Activated CD8-positive, alpha-beta T cell treated with anti-CD3 and anti-CD28 coated beads, Interleukin-2, amount 10 ng/mL, durations not matched to agents 7 days and 5 days (primary cell): ENCODE results near the gene POLR2H. TPM values are rescaled to one million over a fixed set of nuclear protein-coding genes. Genes with fewer than 3 reads are reported as not detected.

Experiments used
- ATAC-seq: fragments of 150-1000 bp; cut with Tn5 transposase; one replicate; pipeline ENCODE4 v1.10.0; 2021; ENCODE audit warnings: moderate library complexity
- CTCF ChIA-PET: fragments of 350-600 bp; sonication (Branson Sonifier 250); formaldehyde crosslinking; loops from one replicate; lab custom pipeline; 2021; ENCODE audit warnings: antibody characterized with exemption; lab: Charles Lee
- POLR2A ChIA-PET: fragments of 350-600 bp; sonication (Branson Sonifier 250); formaldehyde crosslinking; loops from one replicate; lab custom pipeline; 2021; ENCODE audit warnings: antibody characterized with exemption; lab: Charles Lee
- DNase-seq: peaks from one replicate; pipeline ENCODE4 v3.0.0-alpha.2; 2020
- H3K27ac Mint-ChIP-seq: one replicate; pipeline ENCODE4 v1.8.0; 2021; ENCODE audit warnings: mild to moderate bottlenecking, mixed read lengths
- H3K27me3 Mint-ChIP-seq: one replicate; pipeline ENCODE4 v1.8.0; 2021; ENCODE audit warnings: low read depth, mixed read lengths
- H3K36me3 Mint-ChIP-seq: one replicate; pipeline ENCODE4 v1.8.0; 2021; ENCODE audit warnings: low read depth, mixed read lengths
- H3K4me1 Mint-ChIP-seq: one replicate; pipeline ENCODE4 v1.8.0; 2021; ENCODE audit warnings: low read depth, mixed read lengths
- H3K4me3 Mint-ChIP-seq: one replicate; pipeline ENCODE4 v1.8.0; 2021; ENCODE audit warnings: mild to moderate bottlenecking, mixed read lengths
- H3K9me3 Mint-ChIP-seq: one replicate; pipeline ENCODE4 v1.8.0; 2022; ENCODE audit warnings: mixed read lengths; ENCODE audit not compliant: insufficient read depth
- total RNA-seq, 2 experiments: library from RNA; stranded (reverse); gene quantifications; one replicate each; pipeline ENCODE4 v1.2.3, GENCODE V29; 2021

POLR2H gene
- total RNA-seq, 2 experiments from 2014 or later = 101 to 103 TPM

DNA sequence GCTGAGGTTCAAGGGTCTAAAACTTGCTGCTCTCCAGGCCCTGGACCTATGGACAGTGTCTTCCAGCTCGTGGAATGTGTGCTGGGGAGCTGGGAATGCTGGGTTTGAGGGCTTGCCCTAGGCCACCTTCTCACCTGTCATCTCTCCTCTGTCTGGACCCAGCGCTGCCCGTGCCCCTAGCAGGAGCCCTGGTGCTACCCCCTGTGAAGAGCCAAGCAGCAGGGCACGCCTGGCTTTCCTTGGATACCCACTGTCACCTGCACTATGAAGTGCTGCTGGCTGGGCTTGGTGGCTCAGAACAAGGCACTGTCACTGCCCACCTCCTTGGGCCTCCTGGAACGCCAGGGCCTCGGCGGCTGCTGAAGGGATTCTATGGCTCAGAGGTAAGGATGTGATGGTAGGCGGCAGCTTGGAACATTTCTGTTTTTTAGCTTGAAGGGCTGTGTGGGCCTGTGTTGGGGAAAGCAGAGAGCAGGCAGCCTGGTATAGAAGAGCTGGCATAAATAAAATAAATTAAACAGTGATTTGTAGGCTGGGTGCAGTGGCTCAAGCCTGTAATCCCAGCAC, 23.4 kb downstream of the POLR2H start:
- Mint-ChIP-seq H3K4me1 (peaks cover 3% of the 10 kb centered on the region), H3K9me3 (no peaks in the 10 kb centered on the region), H3K27me3 (peaks cover 27% of the 10 kb centered on the region), H3K36me3 (no peaks in the 10 kb centered on the region), H3K4me3 (no peak overlapping the region), H3K27ac (no peak overlapping the region)
- DNase-seq = no peak
- ATAC-seq = no peak
- ChIA-PET CTCF (interaction anchor here (0.8 to 1.2 kb wide), 2 partner anchors 13 kb away, joined by 3 to 6 read pairs; no protein-coding TSS in a partner anchor), POLR2A (interaction anchor here (0.8 kb wide), 1 partner anchor 13 kb away, joined by 3 read pairs; no protein-coding TSS in a partner anchor)

DNA sequence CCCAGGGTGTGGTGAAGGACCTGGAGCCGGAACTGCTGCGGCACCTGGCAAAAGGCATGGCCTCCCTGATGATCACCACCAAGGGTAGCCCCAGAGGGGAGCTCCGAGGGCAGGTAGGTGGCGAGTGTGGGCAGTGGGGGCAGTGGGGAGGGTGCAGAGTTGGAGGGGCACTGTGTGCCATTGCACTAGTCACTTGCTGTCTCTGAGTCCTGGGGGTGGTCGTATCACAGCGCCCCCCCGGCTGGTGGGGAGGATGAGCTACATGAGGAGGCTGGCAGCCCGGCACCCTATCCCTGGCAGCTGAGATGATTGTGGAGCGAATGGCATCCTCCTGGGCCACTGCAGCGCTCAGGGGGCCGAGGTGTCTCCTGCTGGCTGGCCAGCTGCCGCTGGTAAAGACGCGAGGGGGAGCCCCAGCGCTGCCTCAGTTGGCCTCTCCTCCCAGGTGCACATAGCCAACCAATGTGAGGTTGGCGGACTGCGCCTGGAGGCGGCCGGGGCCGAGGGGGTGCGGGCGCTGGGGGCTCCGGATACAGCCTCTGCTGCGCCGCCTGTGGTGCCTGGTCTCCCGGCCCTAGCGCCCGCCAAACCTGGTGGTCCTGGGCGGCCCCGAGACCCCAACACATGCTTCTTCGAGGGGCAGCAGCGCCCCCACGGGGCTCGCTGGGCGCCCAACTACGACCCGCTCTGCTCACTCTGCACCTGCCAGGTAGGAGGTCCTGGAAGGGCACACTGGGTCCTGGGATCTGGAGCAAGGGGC, 24.7 kb downstream of the POLR2H start:
- CTCF ChIA-PET = no interaction called here
- no peaks in the 10 kb centered on the region for H3K36me3 Mint-ChIP-seq
- H3K27me3 Mint-ChIP-seq = peaks cover 33% of the 10 kb centered on the region
- ATAC-seq = no peak
- H3K9me3 Mint-ChIP-seq = no peaks in the 10 kb centered on the region
- POLR2A ChIA-PET = no interaction called here
- no peak overlapping the region for H3K4me3 Mint-ChIP-seq
- H3K27ac Mint-ChIP-seq = no peak overlapping the region
- no peaks in the 10 kb centered on the region for H3K4me1 Mint-ChIP-seq
- DNase-seq = no peak

DNA sequence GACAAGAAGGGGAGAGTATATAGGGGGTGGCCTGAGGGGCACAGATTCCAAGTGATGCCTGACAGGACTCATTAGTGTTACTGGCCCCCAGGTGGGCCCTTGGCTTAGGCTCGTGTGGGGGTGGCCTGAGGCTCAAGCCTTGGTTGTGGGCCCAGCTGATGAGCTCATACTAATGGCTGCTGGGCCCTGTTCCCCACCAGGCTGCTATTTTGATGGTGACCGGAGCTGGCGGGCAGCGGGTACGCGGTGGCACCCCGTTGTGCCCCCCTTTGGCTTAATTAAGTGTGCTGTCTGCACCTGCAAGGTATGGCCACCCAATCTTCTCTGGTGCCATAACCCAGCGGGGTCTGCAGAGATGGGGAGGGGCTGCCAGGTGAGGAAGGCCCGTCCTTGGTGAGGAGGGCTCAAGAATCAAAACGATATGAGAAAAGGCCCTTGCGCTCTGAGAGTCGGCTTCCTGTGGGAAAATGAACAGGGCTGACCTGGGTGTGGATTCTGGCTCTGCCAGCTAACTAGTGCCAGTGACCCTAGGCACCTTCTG, 25.7 kb downstream of the POLR2H start:
- no peak overlapping the region for H3K27ac Mint-ChIP-seq

DNA sequence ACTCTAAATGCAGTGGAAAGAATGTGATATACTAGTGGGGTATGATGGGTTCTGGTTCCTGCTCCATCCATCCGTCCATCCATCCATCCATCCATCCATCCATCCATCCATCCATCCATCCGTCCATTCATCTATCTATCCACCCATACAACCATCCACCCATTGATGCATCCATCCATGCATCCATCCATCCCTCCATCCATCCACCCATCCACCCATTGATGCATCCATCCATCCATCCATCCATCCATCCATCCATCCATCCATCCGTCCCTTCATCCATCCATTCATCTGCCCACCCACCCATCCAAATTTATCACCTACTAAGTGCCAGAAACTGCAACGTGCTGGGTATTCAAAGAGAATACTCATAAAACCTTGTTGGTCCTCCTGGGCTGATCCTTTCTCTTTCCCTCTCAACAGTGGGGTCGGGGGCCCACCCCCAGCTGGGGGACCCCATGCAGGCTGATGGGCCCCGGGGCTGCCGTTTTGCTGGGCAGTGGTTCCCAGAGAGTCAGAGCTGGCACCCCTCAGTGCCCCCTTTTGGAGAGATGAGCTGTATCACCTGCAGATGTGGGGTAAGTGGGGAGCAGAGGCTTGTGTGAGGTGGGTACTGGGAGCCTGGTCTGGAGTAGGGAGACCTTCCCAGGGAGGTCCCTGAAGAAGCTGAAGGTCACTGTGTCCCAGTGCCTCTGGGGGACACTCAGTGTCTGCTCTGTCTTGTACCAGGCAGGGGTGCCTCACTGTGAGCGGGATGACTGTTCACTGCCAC, 26.8 kb downstream of the POLR2H start:
- Mint-ChIP-seq H3K4me3 (no peak overlapping the region), H3K9me3 (no peaks in the 10 kb centered on the region), H3K36me3 (no peaks in the 10 kb centered on the region), H3K27ac (no peak overlapping the region), H3K4me1 (no peaks in the 10 kb centered on the region), H3K27me3 (peaks cover 19% of the 10 kb centered on the region)
- ATAC-seq = peak; percentile 33
- ChIA-PET CTCF (no interaction called here), POLR2A (no interaction called here)
- DNase-seq = no peak

More for the DNA sequence above, 25.7 kb downstream of the POLR2H start:
- Mint-ChIP-seq H3K4me3 (no peak overlapping the region), H3K27me3 (peaks cover 25% of the 10 kb centered on the region), H3K9me3 (no peaks in the 10 kb centered on the region), H3K36me3 (no peaks in the 10 kb centered on the region), H3K4me1 (no peaks in the 10 kb centered on the region)
- no peak for ATAC-seq
- ChIA-PET CTCF (no interaction called here), POLR2A (no interaction called here)
- no peak for DNase-seq

DNA sequence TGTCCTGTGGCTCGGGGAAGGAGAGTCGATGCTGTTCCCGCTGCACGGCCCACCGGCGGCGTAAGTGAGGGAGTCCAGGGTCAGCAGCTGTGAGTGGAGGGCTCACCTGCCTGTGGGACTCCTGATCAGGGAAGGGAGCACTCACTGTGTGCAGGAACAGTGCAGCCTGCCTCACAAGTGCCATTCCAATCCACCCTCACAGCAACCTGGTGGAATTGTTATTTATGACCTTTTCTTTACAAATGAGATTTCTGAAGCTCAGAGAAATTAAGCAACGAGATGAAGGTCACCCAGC, 27.4 kb downstream of the POLR2H start:
- no peak overlapping the region for H3K4me3 Mint-ChIP-seq
- H3K9me3 Mint-ChIP-seq = no peaks in the 10 kb centered on the region
- ChIA-PET CTCF (no interaction called here), POLR2A (no interaction called here)
- DNase-seq (no peak), ATAC-seq (no peak)
- H3K27ac Mint-ChIP-seq = no peak overlapping the region
- no peaks in the 10 kb centered on the region for H3K36me3 Mint-ChIP-seq
- H3K4me1 Mint-ChIP-seq = no peaks in the 10 kb centered on the region
- H3K27me3 Mint-ChIP-seq = peaks cover 22% of the 10 kb centered on the region

DNA sequence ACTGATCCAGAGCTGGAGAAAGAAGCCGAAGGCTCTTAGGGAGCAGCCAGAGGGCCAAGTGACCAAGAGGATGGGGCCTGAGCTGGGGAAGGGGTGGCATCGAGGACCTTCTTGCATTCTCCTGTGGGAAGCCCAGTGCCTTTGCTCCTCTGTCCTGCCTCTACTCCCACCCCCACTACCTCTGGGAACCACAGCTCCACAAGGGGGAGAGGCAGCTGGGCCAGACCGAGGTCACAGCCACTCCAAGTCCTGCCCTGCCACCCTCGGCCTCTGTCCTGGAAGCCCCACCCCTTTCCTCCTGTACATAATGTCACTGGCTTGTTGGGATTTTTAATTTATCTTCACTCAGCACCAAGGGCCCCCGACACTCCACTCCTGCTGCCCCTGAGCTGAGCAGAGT, 27.9 kb downstream of the POLR2H start:
- no peaks in the 10 kb centered on the region for H3K36me3 Mint-ChIP-seq
- no peak for DNase-seq
- H3K27me3 Mint-ChIP-seq = peaks cover 22% of the 10 kb centered on the region
- no peaks in the 10 kb centered on the region for H3K4me1 Mint-ChIP-seq
- no peak for ATAC-seq
- no peak overlapping the region for H3K4me3 Mint-ChIP-seq
- no peaks in the 10 kb centered on the region for H3K9me3 Mint-ChIP-seq
- no peak overlapping the region for H3K27ac Mint-ChIP-seq
- CTCF ChIA-PET = no interaction called here
- POLR2A ChIA-PET = no interaction called here

DNA sequence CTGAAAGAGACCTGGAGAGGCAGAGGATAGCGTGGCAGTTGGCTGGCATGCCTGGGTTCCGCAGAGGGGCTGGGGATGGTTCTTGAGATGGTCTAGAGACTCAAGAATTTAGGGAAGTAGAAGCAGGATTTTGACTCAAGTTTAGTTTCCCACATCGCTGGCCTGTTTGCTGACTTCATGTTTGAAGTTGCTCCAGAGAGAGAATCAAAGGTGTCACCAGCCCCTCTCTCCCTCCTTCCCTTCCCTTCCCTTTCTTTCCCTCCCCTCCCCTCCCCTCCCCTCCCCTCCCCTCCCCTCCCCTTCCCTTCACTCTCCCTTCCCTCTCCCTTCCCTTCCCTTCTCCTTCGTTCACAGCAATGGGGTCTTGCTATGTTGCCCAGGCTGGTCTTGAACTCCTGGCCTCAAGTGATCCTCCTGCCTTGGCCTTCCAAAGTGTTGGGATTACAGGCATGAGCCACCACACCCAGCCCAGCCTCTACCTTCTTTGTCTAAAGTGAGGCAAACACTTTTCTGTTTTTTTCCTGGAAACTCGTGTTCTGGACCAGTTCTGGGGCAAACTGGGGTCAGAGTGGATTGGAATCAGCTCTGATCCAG, 28.5 kb downstream of the POLR2H start:
- H3K27ac Mint-ChIP-seq = no peak overlapping the region
- ChIA-PET CTCF (interaction anchor here (1.2 to 1.7 kb wide), 2 partner anchors 18 to 124 kb away, joined by 4 to 5 read pairs; no protein-coding TSS in a partner anchor), POLR2A (no interaction called here)
- H3K4me3 Mint-ChIP-seq = no peak overlapping the region
- H3K9me3 Mint-ChIP-seq = no peaks in the 10 kb centered on the region
- peaks cover 22% of the 10 kb centered on the region for H3K27me3 Mint-ChIP-seq
- DNase-seq (no peak), ATAC-seq (no peak)
- H3K4me1 Mint-ChIP-seq = no peaks in the 10 kb centered on the region
- H3K36me3 Mint-ChIP-seq = no peaks in the 10 kb centered on the region

DNA sequence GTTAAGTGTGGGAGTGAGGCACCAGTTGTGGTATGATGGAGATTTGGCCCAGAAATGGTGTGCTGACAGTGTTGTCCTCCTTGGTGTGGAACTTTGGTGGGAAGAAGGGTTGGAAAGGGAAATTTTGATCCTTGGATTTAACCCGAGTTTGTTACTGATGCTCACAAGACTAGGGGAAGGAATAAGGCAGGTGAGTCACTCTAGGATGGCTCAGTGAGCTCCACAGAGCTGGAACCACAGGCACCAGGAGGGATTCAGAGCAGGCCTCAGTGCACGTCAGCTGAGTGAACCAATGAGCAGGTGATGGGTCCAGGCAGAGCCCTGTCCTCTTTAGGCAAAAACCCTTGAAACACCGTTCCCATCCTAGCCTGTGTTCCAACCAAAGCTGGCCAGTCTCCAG, 29.8 kb downstream of the POLR2H start:
- H3K4me3 Mint-ChIP-seq = no peak overlapping the region

DNA sequence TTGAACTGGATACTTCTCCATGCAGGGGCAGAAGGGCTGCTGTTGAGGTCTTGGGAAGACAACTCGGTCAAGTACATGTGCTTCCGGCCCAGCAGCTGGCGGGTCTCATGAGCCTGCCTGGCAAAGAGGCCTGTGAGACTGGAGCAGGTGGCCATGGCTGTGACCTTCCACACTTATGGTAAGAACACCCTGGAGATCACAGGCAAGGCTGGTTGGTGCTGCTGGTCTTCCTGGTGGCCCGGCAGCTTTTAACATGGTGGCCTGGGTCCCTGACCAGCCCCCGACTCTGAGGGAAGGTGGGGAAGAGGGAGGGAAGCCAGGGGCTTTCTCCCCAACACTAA, 33.8 kb downstream of the POLR2H start:
- POLR2A ChIA-PET = no interaction called here
- CTCF ChIA-PET = no interaction called here
- no peaks in the 10 kb centered on the region for H3K4me1 Mint-ChIP-seq

More for the DNA sequence above, 29.8 kb downstream of the POLR2H start:
- Mint-ChIP-seq H3K9me3 (no peaks in the 10 kb centered on the region), H3K4me1 (no peaks in the 10 kb centered on the region), H3K27ac (no peak overlapping the region), H3K27me3 (peaks cover 20% of the 10 kb centered on the region), H3K36me3 (no peaks in the 10 kb centered on the region)
- CTCF ChIA-PET = interaction anchor here (1.7 kb wide), 1 partner anchor 19 kb away, joined by 5 read pairs; no protein-coding TSS in a partner anchor
- DNase-seq (no peak), ATAC-seq (no peak)
- POLR2A ChIA-PET = no interaction called here

DNA sequence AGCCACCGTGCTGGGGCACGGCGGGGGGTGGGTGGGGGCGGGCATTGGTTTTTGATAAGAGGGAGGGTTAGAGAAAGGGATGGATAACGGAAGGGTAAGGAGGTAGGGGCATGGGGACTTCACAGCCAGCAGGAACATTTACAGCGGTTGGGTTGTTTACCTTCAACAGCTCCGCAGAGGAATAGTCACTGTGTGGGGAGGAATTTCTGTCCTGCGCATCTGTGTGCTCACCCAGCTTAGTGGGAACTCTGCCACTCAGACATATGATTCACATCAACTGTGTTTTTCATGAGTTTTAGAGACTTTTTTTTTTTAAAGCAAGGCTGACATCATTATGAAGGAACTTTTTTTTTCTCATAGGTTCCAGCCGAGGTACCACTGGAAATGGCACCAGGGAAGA, 37.9 kb downstream of the POLR2H start:
- no peaks in the 10 kb centered on the region for H3K4me1 Mint-ChIP-seq
- no peaks in the 10 kb centered on the region for H3K9me3 Mint-ChIP-seq

More for the DNA sequence above, 33.8 kb downstream of the POLR2H start:
- H3K36me3 Mint-ChIP-seq = no peaks in the 10 kb centered on the region
- DNase-seq (no peak), ATAC-seq (no peak)
- H3K4me3 Mint-ChIP-seq = no peak overlapping the region
- H3K27ac Mint-ChIP-seq = no peak overlapping the region
- peaks cover 17% of the 10 kb centered on the region for H3K27me3 Mint-ChIP-seq
- no peaks in the 10 kb centered on the region for H3K9me3 Mint-ChIP-seq

DNA sequence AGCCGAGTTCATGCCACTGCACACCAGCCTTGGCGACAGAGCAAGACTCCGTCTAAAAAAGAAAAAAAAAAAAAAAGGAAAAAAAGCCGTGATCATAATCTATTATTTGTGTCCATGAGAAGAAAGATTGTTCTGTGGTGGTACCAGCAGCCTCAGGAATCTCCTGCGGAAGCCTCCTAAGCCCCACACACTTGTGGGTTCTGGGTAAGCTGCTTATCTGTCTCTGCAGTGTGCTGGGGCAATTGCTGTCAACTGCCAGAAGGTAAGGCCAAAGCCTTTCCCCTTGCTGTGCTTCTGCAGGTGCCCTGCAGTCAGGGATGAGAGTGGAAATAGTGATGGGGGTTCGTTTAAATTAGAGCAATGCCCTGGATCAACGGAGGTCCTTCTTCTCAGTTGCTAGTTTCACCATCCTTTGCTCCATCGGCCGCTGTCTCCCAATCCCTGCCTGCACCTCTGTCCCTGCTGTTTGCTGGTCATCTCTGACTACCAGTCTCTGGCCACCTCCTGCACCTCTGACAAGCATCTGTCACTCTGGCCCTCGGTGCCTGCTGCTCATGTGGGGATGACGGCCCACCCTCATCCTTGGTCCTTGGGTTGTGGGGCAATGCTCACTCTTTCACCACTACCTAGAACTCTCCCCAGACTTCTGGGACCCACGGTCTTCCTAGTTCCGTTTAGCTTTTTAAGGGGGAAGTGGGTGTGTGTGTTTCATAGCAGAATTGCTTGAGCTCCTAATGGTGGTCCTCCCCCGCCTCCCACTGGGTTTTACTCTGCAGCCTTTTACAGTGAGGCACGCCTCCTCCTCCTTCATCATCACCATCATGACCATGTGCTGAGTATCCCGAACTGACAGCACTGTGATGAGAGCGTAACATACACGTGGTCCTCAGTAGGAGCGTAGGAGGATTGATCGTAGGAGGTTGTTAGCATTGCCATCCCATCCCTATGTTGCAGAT, 43.8 kb downstream of the POLR2H start:
- no peaks in the 10 kb centered on the region for H3K36me3 Mint-ChIP-seq
- no peaks in the 10 kb centered on the region for H3K9me3 Mint-ChIP-seq
- peaks cover 12% of the 10 kb centered on the region for H3K27me3 Mint-ChIP-seq
- no peaks in the 10 kb centered on the region for H3K4me1 Mint-ChIP-seq
- ChIA-PET CTCF (interaction anchor here (1.4 kb wide), 1 partner anchor 136 kb away, joined by 4 read pairs; no protein-coding TSS in a partner anchor), POLR2A (no interaction called here)
- no peak overlapping the region for H3K4me3 Mint-ChIP-seq
- no peak for ATAC-seq
- H3K27ac Mint-ChIP-seq = no peak overlapping the region
- DNase-seq = no peak

More for the DNA sequence above, 37.9 kb downstream of the POLR2H start:
- ChIA-PET CTCF (interaction anchor here (0.7 kb wide), 1 partner anchor 141 kb away, joined by 4 read pairs; no protein-coding TSS in a partner anchor), POLR2A (no interaction called here)
- Mint-ChIP-seq H3K27me3 (peaks cover 16% of the 10 kb centered on the region), H3K36me3 (no peaks in the 10 kb centered on the region), H3K27ac (no peak overlapping the region), H3K4me3 (no peak overlapping the region)
- DNase-seq (no peak), ATAC-seq (no peak)
